Measurements from ENCODE around the gene MST1. TPM values are rescaled to one million over a fixed set of nuclear protein-coding genes. Genes with fewer than 3 reads are reported as not detected.

MST1 gene
- total RNA-seq, 1 experiment from 2014 or later, result 13.8 TPM

DNA sequence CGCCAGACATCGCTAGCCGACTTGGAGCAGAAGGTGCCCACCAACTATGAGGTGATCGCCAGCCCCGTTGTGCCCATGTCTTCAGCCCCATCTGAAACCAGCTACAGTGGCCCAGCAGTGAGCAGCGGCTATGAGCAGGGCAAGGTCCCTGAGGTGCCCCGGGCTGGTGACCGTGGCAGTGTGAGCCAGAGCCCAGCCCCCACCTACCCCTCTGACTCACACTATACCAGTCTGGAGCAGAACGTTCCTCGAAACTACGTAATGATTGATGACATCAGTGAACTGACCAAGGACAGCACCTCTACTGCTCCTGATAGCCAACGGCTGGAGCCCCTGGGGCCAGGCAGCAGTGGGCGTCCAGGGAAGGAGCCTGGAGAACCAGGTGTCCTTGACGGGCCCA, 28.0 kb downstream of the MST1 start (continued):
- TF ChIP-seq, protein P1, sequence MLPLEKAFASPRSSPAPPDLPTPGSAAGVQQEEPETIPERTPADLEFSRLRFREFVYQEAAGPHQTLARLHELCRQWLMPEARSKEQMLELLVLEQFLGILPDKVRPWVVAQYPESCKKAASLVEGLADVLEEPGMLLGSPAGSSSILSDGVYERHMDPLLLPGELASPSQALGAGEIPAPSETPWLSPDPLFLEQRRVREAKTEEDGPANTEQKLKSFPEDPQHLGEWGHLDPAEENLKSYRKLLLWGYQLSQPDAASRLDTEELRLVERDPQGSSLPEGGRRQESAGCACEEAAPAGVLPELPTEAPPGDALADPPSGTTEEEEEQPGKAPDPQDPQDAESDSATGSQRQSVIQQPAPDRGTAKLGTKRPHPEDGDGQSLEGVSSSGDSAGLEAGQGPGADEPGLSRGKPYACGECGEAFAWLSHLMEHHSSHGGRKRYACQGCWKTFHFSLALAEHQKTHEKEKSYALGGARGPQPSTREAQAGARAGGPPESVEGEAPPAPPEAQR (CRISPR knock-in tag; IDR thresholded peaks at IDR 0.05), result no peak
- no peak for TF ChIP-seq ZNF121 (CRISPR knock-in tag; IDR thresholded peaks at IDR 0.05)
- TF ChIP-seq, protein P2, sequence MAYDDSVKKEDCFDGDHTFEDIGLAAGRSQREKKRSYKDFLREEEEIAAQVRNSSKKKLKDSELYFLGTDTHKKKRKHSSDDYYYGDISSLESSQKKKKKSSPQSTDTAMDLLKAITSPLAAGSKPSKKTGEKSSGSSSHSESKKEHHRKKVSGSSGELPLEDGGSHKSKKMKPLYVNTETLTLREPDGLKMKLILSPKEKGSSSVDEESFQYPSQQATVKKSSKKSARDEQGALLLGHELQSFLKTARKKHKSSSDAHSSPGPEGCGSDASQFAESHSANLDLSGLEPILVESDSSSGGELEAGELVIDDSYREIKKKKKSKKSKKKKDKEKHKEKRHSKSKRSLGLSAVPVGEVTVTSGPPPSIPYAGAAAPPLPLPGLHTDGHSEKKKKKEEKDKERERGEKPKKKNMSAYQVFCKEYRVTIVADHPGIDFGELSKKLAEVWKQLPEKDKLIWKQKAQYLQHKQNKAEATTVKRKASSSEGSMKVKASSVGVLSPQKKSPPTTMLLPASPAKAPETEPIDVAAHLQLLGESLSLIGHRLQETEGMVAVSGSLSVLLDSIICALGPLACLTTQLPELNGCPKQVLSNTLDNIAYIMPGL (CRISPR knock-in tag; IDR thresholded peaks at IDR 0.05), result no peak
- TF ChIP-seq, protein P3, sequence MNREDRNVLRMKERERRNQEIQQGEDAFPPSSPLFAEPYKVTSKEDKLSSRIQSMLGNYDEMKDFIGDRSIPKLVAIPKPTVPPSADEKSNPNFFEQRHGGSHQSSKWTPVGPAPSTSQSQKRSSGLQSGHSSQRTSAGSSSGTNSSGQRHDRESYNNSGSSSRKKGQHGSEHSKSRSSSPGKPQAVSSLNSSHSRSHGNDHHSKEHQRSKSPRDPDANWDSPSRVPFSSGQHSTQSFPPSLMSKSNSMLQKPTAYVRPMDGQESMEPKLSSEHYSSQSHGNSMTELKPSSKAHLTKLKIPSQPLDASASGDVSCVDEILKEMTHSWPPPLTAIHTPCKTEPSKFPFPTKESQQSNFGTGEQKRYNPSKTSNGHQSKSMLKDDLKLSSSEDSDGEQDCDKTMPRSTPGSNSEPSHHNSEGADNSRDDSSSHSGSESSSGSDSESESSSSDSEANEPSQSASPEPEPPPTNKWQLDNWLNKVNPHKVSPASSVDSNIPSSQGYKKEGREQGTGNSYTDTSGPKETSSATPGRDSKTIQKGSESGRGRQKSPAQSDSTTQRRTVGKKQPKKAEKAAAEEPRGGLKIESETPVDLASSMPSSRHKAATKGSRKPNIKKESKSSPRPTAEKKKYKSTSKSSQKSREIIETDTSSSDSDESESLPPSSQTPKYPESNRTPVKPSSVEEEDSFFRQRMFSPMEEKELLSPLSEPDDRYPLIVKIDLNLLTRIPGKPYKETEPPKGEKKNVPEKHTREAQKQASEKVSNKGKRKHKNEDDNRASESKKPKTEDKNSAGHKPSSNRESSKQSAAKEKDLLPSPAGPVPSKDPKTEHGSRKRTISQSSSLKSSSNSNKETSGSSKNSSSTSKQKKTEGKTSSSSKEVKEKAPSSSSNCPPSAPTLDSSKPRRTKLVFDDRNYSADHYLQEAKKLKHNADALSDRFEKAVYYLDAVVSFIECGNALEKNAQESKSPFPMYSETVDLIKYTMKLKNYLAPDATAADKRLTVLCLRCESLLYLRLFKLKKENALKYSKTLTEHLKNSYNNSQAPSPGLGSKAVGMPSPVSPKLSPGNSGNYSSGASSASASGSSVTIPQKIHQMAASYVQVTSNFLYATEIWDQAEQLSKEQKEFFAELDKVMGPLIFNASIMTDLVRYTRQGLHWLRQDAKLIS (CRISPR knock-in tag; IDR thresholded peaks at IDR 0.05; ENCODE audit: borderline replicate concordance), result no peak

DNA sequence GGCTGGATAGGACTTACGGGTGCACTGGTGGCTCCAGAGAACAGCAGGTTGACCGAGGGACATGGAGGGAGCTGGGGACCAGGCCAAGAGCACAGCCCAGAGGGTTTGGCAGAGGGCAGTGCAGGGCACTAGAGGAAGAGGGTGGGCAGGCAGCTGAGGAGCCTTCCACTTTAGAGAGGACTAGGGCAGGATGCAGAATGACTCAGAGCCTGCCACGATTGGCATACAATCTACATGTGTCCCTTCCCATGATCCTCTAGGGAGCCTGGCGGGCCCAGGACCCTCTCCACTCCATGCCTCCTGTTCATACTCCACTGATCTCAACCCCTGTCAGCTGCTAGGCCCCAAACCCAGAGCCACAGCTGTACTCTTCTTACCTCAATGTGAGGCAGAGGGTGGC, 29.5 kb downstream of the MST1 start:
- Mint-ChIP-seq H3K4me1 (no peaks in the 10 kb centered on the region), H3K27me3 (ENCODE audit: low read depth) (no peaks in the 10 kb centered on the region), H3K9me3 (no peaks in the 10 kb centered on the region), H3K27ac (no peak overlapping the region), H3K36me3 (no peaks in the 10 kb centered on the region), H3K4me3 (no peak overlapping the region)
- POLR2A ChIA-PET, result no interaction called here
- DNase-seq (ENCODE audit: low spot score), result no peak
- ATAC-seq, result no peak
- TF ChIP-seq ZNF671 (CRISPR knock-in tag; IDR thresholded peaks at IDR 0.05) (no peak), FOXP1 (CRISPR knock-in tag; IDR thresholded peaks at IDR 0.05; ENCODE audit: borderline replicate concordance) (no peak), ZNF317 (CRISPR knock-in tag; IDR thresholded peaks at IDR 0.05; ENCODE audit: borderline replicate concordance, low read depth) (no peak), ZNF396 (CRISPR knock-in tag; IDR thresholded peaks at IDR 0.05; ENCODE audit: borderline replicate concordance) (no peak), NFATC4 (CRISPR knock-in tag; IDR thresholded peaks at IDR 0.05) (no peak), GRHL2 (CRISPR knock-in tag; IDR thresholded peaks at IDR 0.05; ENCODE audit: insufficient replicate concordance, severe bottlenecking) (no peak)
- CTCF ChIA-PET, result interaction anchor here (0.6 to 2.8 kb wide), 3 partner anchors 12 to 120 kb away, joined by 3 to 15 read pairs (median 8); no protein-coding TSS in a partner anchor

DNA sequence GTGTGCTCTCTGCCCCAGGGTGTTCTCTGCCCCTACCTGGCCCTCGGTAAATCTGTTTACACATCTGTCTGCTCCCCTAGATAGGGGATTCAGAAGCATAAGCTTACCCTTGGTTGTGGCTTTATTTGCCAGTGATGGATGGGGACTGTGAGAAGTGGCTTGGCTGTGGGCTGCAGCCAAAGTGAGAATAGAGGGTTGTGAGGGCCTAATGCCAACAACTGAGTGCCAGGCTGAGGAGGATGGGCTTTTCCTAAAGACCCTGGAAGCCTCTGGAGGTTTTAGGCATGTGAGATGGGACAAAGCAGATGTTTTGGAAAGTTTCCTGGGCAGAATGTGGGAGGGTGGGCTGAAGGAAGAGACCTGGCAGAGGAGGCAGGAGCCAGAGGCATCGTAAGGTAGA, 30.6 kb downstream of the MST1 start:
- no peaks in the 10 kb centered on the region for H3K27me3 Mint-ChIP-seq (ENCODE audit: low read depth)
- CTCF ChIA-PET, result interaction anchor here (2.7 kb wide), 1 partner anchor 119 kb away, joined by 22 read pairs; no protein-coding TSS in a partner anchor
- H3K27ac Mint-ChIP-seq, result no peak overlapping the region
- DNase-seq (ENCODE audit: low spot score), result no peak
- H3K4me3 Mint-ChIP-seq, result no peak overlapping the region
- no peak for ATAC-seq
- POLR2A ChIA-PET, result no interaction called here
- TF ChIP-seq ELF4 (CRISPR knock-in tag; IDR thresholded peaks at IDR 0.05; ENCODE audit: low read depth) (no peak), NFE2L1 (CRISPR knock-in tag; IDR thresholded peaks at IDR 0.05) (no peak), OVOL2 (CRISPR knock-in tag; IDR thresholded peaks at IDR 0.05; ENCODE audit: borderline replicate concordance) (no peak), JAZF1 (CRISPR knock-in tag; IDR thresholded peaks at IDR 0.05) (no peak), ZNF219 (CRISPR knock-in tag; IDR thresholded peaks at IDR 0.05; ENCODE audit: borderline replicate concordance) (no peak), SP1 (CRISPR knock-in tag; conservative IDR thresholded peaks at IDR 0.05) (no peak), FOXK1 (CRISPR knock-in tag; IDR thresholded peaks at IDR 0.05) (no peak), RELA (CRISPR knock-in tag; IDR thresholded peaks at IDR 0.05; ENCODE audit: borderline replicate concordance) (no peak)
- TF ChIP-seq, protein P4, sequence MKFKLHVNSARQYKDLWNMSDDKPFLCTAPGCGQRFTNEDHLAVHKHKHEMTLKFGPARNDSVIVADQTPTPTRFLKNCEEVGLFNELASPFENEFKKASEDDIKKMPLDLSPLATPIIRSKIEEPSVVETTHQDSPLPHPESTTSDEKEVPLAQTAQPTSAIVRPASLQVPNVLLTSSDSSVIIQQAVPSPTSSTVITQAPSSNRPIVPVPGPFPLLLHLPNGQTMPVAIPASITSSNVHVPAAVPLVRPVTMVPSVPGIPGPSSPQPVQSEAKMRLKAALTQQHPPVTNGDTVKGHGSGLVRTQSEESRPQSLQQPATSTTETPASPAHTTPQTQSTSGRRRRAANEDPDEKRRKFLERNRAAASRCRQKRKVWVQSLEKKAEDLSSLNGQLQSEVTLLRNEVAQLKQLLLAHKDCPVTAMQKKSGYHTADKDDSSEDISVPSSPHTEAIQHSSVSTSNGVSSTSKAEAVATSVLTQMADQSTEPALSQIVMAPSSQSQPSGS (CRISPR knock-in tag; IDR thresholded peaks at IDR 0.05; ENCODE audit: borderline replicate concordance, low read depth), result no peak
- TF ChIP-seq, protein P5, sequence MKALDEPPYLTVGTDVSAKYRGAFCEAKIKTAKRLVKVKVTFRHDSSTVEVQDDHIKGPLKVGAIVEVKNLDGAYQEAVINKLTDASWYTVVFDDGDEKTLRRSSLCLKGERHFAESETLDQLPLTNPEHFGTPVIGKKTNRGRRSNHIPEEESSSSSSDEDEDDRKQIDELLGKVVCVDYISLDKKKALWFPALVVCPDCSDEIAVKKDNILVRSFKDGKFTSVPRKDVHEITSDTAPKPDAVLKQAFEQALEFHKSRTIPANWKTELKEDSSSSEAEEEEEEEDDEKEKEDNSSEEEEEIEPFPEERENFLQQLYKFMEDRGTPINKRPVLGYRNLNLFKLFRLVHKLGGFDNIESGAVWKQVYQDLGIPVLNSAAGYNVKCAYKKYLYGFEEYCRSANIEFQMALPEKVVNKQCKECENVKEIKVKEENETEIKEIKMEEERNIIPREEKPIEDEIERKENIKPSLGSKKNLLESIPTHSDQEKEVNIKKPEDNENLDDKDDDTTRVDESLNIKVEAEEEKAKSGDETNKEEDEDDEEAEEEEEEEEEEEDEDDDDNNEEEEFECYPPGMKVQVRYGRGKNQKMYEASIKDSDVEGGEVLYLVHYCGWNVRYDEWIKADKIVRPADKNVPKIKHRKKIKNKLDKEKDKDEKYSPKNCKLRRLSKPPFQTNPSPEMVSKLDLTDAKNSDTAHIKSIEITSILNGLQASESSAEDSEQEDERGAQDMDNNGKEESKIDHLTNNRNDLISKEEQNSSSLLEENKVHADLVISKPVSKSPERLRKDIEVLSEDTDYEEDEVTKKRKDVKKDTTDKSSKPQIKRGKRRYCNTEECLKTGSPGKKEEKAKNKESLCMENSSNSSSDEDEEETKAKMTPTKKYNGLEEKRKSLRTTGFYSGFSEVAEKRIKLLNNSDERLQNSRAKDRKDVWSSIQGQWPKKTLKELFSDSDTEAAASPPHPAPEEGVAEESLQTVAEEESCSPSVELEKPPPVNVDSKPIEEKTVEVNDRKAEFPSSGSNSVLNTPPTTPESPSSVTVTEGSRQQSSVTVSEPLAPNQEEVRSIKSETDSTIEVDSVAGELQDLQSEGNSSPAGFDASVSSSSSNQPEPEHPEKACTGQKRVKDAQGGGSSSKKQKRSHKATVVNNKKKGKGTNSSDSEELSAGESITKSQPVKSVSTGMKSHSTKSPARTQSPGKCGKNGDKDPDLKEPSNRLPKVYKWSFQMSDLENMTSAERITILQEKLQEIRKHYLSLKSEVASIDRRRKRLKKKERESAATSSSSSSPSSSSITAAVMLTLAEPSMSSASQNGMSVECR (CRISPR knock-in tag; IDR thresholded peaks at IDR 0.05; ENCODE audit: borderline replicate concordance), result no peak
- H3K9me3 Mint-ChIP-seq, result no peaks in the 10 kb centered on the region
- no peaks in the 10 kb centered on the region for H3K4me1 Mint-ChIP-seq
- no peaks in the 10 kb centered on the region for H3K36me3 Mint-ChIP-seq

Data from WTC11 (cell line).